Neural cell (in vitro differentiated cells): Measurements from ENCODE around the gene MCRIP1. TPM values are rescaled to one million over a fixed set of nuclear protein-coding genes. Genes with fewer than 3 reads are reported as not detected.

Experiments
- H2AFZ ChIP-seq: fragments of 200-600, 300-800 bp; sonication (generic), shearing (Covaris generic); 2 replicates; pipeline ENCODE4 v1.6.0; 2014; ENCODE audit warnings: low read depth, mild to moderate bottlenecking, antibody characterized with exemption, low read length, moderate library complexity
- H3F3A ChIP-seq: fragments of 200-600 bp; shearing (Covaris generic); 2 replicates; pipeline ENCODE4 v1.6.1; 2016; ENCODE audit warnings: mild to moderate bottlenecking, moderate library complexity, mixed read lengths, antibody characterized with exemption, low read length; ENCODE audit not compliant: insufficient read depth, poor library complexity, severe bottlenecking
- H3K27ac ChIP-seq: fragments of 200-600, 300-800 bp; sonication (generic), shearing (Covaris generic); 2 replicates; pipeline ENCODE4 v1.5.1; 2014; ENCODE audit warnings: mild to moderate bottlenecking, low read length, moderate library complexity
- H3K27me3 ChIP-seq: fragments of 300-800, 200-600 bp; sonication (generic), shearing (Covaris generic); 2 replicates; pipeline ENCODE4 v1.6.0; 2014; ENCODE audit warnings: mild to moderate bottlenecking, low read depth, low read length, moderate library complexity; ENCODE audit not compliant: insufficient read depth
- H3K36me3 ChIP-seq: fragments of 300-800, 200-600 bp; sonication (generic), shearing (Covaris generic); 2 replicates; pipeline ENCODE4 v1.5.1; 2014; ENCODE audit warnings: mild to moderate bottlenecking, antibody characterized with exemption, low read length, moderate library complexity; ENCODE audit not compliant: insufficient read depth
- H3K4me2 ChIP-seq: fragments of 300-800, 200-600 bp; sonication (generic), shearing (Covaris generic); 2 replicates; pipeline ENCODE4 v1.6.0; 2014; ENCODE audit warnings: mild to moderate bottlenecking, low read length
- H3K4me3 ChIP-seq: fragments of 300-800, 200-600 bp; sonication (generic), shearing (Covaris generic); 2 replicates; pipeline ENCODE4 v1.5.1; 2014; ENCODE audit warnings: mild to moderate bottlenecking, low read length, moderate library complexity
- H3K79me2 ChIP-seq: fragments of 200-600 bp; shearing (Covaris generic); replicated peaks from 2 replicates; pipeline ENCODE4 v1.6.0; 2014; ENCODE audit warnings: mild to moderate bottlenecking, low read length, moderate library complexity; ENCODE audit not compliant: insufficient read depth
- H3K9ac ChIP-seq: fragments of 300-800, 200-600 bp; sonication (generic), shearing (Covaris generic); 2 replicates; pipeline ENCODE4 v1.6.1; 2016; ENCODE audit warnings: mild to moderate bottlenecking, low read length, mixed read lengths
- H3K9me2 ChIP-seq: fragments of 200-600 bp; shearing (Covaris generic); 2 replicates; pipeline ENCODE4 v1.6.1; 2016; ENCODE audit warnings: mild to moderate bottlenecking, low read length, mixed read lengths; ENCODE audit not compliant: insufficient read depth
- H3K9me3 ChIP-seq: fragments of 200-600, 300-800 bp; sonication (generic), shearing (Covaris generic); 2 replicates; pipeline ENCODE4 v1.6.1; 2016; ENCODE audit warnings: mild to moderate bottlenecking, mixed run types, low read length, moderate library complexity, mixed read lengths
- H4K20me1 ChIP-seq: fragments of 200-600 bp; shearing (Covaris generic); 2 replicates; pipeline ENCODE4 v1.6.1; 2016; ENCODE audit warnings: mild to moderate bottlenecking, mixed run types; ENCODE audit not compliant: insufficient read depth
- EP300 ChIP-seq: fragments of 450-650 bp; conservative IDR thresholded peaks from 2 replicates; pipeline ENCODE4 v1.6.1; 2014; ENCODE audit warnings: antibody characterized with exemption, mild to moderate bottlenecking, moderate library complexity; ENCODE audit not compliant: poor library complexity, severe bottlenecking
- EZH2 ChIP-seq: fragments of 200-600, 300-800 bp; shearing (Covaris generic), sonication (generic); IDR thresholded peaks from 2 replicates; pipeline ENCODE4 v1.6.1; 2014; ENCODE audit warnings: antibody characterized with exemption, low read length, borderline replicate concordance, mild to moderate bottlenecking; ENCODE audit not compliant: insufficient read depth, poor library complexity, severe bottlenecking
- MXI1 ChIP-seq: fragments of 450-650 bp; conservative IDR thresholded peaks from 2 replicates; pipeline ENCODE4 v1.6.1; 2014; ENCODE audit warnings: antibody characterized with exemption, mild to moderate bottlenecking; ENCODE audit not compliant: poor library complexity, severe bottlenecking
- POLR2AphosphoS5 ChIP-seq: IDR thresholded peaks from 2 replicates; pipeline ENCODE4 v1.6.1; 2012
- RAD21 ChIP-seq: fragments of 450-650 bp; conservative IDR thresholded peaks from 2 replicates; pipeline ENCODE4 v1.6.1; 2014; ENCODE audit warnings: antibody characterized with exemption, mild to moderate bottlenecking, moderate library complexity
- SMC3 ChIP-seq: fragments of 450-650 bp; conservative IDR thresholded peaks from 2 replicates; pipeline ENCODE4 v1.6.1; 2014; ENCODE audit warnings: antibody characterized with exemption, mild to moderate bottlenecking, moderate library complexity; ENCODE audit not compliant: poor library complexity
- TAF1 ChIP-seq: IDR thresholded peaks from 2 replicates; pipeline ENCODE4 v1.6.1; 2012; ENCODE audit warnings: low read depth
- polyA plus RNA-seq: library from polyadenylated mRNA; depleted of rRNA; stranded (reverse); fragments of >200 nt; gene quantifications from 2 replicates; pipeline ENCODE4 v1.2.3, GENCODE V29; 2014
- TF ChIP-seq, protein P1 (sequence below): IDR thresholded peaks from 2 replicates; pipeline ENCODE4 v1.6.1; 2012; ENCODE audit warnings: borderline replicate concordance
- TF ChIP-seq, protein P2 (sequence below): fragments of 450-650 bp; IDR thresholded peaks from 2 replicates; pipeline ENCODE4 v1.5.1; 2014; ENCODE audit warnings: antibody characterized with exemption, mild to moderate bottlenecking, moderate library complexity; ENCODE audit not compliant: poor library complexity, severe bottlenecking

The MCRIP1 gene
- polyA plus RNA-seq, 1 donor from 2014 or later, result 524 TPM

DNA sequence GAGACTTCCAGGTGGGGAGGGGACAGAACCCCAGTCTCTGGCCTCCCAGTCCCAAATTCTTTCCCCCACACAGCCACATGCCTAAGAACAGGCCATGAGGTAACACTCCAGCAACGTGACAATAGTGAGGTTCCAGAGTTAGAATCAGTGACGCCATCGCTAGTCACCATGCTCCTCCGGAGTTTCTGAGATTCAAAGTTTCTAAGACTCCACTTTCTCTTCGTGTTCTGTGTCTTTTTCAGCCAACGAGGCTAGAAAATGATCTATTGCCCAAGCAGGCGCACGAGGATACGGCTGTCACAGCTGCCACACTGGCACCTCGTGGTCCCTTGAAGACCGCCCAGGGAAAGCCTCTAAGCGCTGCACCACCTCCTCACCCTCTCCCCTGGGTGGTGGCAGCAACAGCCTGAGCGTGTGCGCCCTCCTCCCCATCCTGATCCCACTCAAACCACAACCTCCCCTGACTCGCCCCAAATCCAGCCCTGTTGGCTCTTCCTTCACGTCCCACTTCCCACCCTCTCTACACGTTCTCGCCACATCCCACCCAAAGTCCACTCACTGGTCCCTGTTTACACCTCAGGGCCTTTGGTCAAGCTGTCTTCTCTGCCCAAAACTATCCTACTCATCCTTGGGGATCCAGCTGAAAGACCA, 1.0 kb downstream of the MCRIP1 start:
- peak overlapping the region; percentile 45 for H3K27ac ChIP-seq
- no peaks in the 10 kb centered on the region for H3K27me3 ChIP-seq
- no peaks in the 10 kb centered on the region for H3K9me3 ChIP-seq
- H3K9me2 ChIP-seq, result no peaks in the 10 kb centered on the region
- H2AFZ ChIP-seq, result no peak overlapping the region
- TF ChIP-seq, protein P1, sequence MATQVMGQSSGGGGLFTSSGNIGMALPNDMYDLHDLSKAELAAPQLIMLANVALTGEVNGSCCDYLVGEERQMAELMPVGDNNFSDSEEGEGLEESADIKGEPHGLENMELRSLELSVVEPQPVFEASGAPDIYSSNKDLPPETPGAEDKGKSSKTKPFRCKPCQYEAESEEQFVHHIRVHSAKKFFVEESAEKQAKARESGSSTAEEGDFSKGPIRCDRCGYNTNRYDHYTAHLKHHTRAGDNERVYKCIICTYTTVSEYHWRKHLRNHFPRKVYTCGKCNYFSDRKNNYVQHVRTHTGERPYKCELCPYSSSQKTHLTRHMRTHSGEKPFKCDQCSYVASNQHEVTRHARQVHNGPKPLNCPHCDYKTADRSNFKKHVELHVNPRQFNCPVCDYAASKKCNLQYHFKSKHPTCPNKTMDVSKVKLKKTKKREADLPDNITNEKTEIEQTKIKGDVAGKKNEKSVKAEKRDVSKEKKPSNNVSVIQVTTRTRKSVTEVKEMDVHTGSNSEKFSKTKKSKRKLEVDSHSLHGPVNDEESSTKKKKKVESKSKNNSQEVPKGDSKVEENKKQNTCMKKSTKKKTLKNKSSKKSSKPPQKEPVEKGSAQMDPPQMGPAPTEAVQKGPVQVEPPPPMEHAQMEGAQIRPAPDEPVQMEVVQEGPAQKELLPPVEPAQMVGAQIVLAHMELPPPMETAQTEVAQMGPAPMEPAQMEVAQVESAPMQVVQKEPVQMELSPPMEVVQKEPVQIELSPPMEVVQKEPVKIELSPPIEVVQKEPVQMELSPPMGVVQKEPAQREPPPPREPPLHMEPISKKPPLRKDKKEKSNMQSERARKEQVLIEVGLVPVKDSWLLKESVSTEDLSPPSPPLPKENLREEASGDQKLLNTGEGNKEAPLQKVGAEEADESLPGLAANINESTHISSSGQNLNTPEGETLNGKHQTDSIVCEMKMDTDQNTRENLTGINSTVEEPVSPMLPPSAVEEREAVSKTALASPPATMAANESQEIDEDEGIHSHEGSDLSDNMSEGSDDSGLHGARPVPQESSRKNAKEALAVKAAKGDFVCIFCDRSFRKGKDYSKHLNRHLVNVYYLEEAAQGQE, result no peak
- TF ChIP-seq, protein P2, sequence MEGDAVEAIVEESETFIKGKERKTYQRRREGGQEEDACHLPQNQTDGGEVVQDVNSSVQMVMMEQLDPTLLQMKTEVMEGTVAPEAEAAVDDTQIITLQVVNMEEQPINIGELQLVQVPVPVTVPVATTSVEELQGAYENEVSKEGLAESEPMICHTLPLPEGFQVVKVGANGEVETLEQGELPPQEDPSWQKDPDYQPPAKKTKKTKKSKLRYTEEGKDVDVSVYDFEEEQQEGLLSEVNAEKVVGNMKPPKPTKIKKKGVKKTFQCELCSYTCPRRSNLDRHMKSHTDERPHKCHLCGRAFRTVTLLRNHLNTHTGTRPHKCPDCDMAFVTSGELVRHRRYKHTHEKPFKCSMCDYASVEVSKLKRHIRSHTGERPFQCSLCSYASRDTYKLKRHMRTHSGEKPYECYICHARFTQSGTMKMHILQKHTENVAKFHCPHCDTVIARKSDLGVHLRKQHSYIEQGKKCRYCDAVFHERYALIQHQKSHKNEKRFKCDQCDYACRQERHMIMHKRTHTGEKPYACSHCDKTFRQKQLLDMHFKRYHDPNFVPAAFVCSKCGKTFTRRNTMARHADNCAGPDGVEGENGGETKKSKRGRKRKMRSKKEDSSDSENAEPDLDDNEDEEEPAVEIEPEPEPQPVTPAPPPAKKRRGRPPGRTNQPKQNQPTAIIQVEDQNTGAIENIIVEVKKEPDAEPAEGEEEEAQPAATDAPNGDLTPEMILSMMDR, result no peak
- TF ChIP-seq POLR2AphosphoS5 (no peak), TAF1 (no peak), SMC3 (no peak), MXI1 (no peak), EZH2 (no peak), EP300 (no peak), RAD21 (no peak)
- H4K20me1 ChIP-seq, result peaks cover 10% of the 10 kb centered on the region
- no peaks in the 10 kb centered on the region for H3K36me3 ChIP-seq
- peak overlapping the region; percentile 84 for H3K9ac ChIP-seq
- peaks cover 29% of the 10 kb centered on the region for H3K79me2 ChIP-seq
- H3F3A ChIP-seq, result no peaks in the 10 kb centered on the region
- H3K4me3 ChIP-seq, result peak overlapping the region; percentile 99
- H3K4me2 ChIP-seq, result peak overlapping the region; percentile 97

DNA sequence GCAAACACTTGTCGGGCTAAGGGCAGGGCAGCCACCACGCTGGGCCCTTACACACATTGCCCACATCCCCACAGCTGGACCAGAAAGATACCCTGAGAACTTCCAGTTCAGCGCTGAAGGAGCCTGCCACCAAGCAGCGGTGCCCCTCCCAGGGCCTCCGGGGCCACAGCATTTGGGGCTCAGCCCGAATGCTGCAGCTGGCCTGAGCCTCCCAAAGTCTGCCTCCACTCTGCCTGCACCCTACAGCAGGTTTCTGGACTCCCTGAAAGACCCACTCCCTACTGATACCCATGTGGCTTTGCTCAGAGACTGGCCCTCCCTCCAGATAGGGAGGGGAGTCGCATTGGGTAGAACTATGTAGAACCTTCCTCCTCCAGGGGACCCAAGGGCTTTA, 1.5 kb downstream of the MCRIP1 start:
- no peak for TF ChIP-seq SMC3
- no peak for TF ChIP-seq RAD21
- no peak for TF ChIP-seq EZH2
- no peak for TF ChIP-seq MXI1
- TF ChIP-seq EP300, result no peak
- TF ChIP-seq, protein P2, result no peak
- TF ChIP-seq POLR2AphosphoS5, result no peak
- TF ChIP-seq, protein P1, result no peak
- TF ChIP-seq TAF1, result no peak
- no peaks in the 10 kb centered on the region for H3K9me2 ChIP-seq
- H3K27me3 ChIP-seq, result no peaks in the 10 kb centered on the region
- H3K4me3 ChIP-seq, result peak overlapping the region; percentile 99
- no peak overlapping the region for H2AFZ ChIP-seq
- H3K4me2 ChIP-seq, result no peak overlapping the region
- no peaks in the 10 kb centered on the region for H3K9me3 ChIP-seq
- H3K9ac ChIP-seq, result peak overlapping the region; percentile 84
- H4K20me1 ChIP-seq, result peaks cover 10% of the 10 kb centered on the region
- H3K79me2 ChIP-seq, result peaks cover 29% of the 10 kb centered on the region
- no peak overlapping the region for H3K27ac ChIP-seq
- no peaks in the 10 kb centered on the region for H3K36me3 ChIP-seq
- no peaks in the 10 kb centered on the region for H3F3A ChIP-seq
